ENCODE data around the gene SPP1. TPM values are rescaled to one million over a fixed set of nuclear protein-coding genes. Genes with fewer than 3 reads are reported as not detected.

SPP1 gene
- total RNA-seq, 1 experiment from 2014 or later = not detected

- intact Hi-C loops (cut with micrococcal nuclease) = no loop called here
- no peak overlapping the region for H3K9ac ChIP-seq (ENCODE audit: low read length)
- CTCF ChIA-PET = no interaction called here
Observed at GRCh38 chr4:87931932-87932331, 43.6 kb upstream of the SPP1 start.

GRCh38 chr4:87932718-87933141 is 42.8 kb upstream of the SPP1 start:
- H3F3A ChIP-seq (ENCODE audit: low read length, unreplicated experiment) = no peaks in the 10 kb centered on the region
- H3K27me3 ChIP-seq (ENCODE audit: low read length) = no peaks in the 10 kb centered on the region
- H3K9ac ChIP-seq (ENCODE audit: low read length) = no peak overlapping the region
- no peak for DNase-seq
- BruUV-seq (replicated peaks) = no TSS peak
- H3K4me3 ChIP-seq (ENCODE audit: low read length) = no peak overlapping the region
- intact Hi-C loops (cut with micrococcal nuclease) = no loop called here
- ChIA-PET POLR2A (ENCODE audit: unreplicated experiment) (no interaction called here), CTCF (no interaction called here)
- no peak for TF ChIP-seq CTCF (conservative IDR thresholded peaks at IDR 0.05; ENCODE audit: low read depth, low read length)
- TF ChIP-seq EZH2phosphoT487 (IDR thresholded peaks at IDR 0.05; ENCODE audit: borderline replicate concordance, low read length) = no peak
- no peak for TF ChIP-seq EZH2 (IDR thresholded peaks at IDR 0.05; ENCODE audit: low read length, unreplicated experiment)
- no peaks in the 10 kb centered on the region for H3K9me3 ChIP-seq (ENCODE audit: low read length)
- no peak overlapping the region for H3K27ac ChIP-seq (ENCODE audit: low read length)
- no peak overlapping the region for H3K4me2 ChIP-seq (ENCODE audit: low read length)
- H3K79me2 ChIP-seq (ENCODE audit: low read length) = no peaks in the 10 kb centered on the region
- H3K4me1 ChIP-seq (ENCODE audit: insufficient read depth, low read length) = no peaks in the 10 kb centered on the region
- H2AFZ ChIP-seq (ENCODE audit: low read length) = no peak overlapping the region
- no peaks in the 10 kb centered on the region for H4K20me1 ChIP-seq (ENCODE audit: low read length)
- H3K36me3 ChIP-seq (ENCODE audit: low read depth, low read length) = no peaks in the 10 kb centered on the region
- no peaks in the 10 kb centered on the region for H3K9me2 ChIP-seq (replicated peaks; ENCODE audit: low read length)
- no peak for ATAC-seq

More at GRCh38 chr4:87931932-87932331, 43.6 kb upstream of the SPP1 start:
- POLR2A ChIA-PET (ENCODE audit: unreplicated experiment) = no interaction called here
- no peak overlapping the region for H2AFZ ChIP-seq (ENCODE audit: low read length)
- H3K36me3 ChIP-seq (ENCODE audit: low read depth, low read length) = no peaks in the 10 kb centered on the region
- H3K4me2 ChIP-seq (ENCODE audit: low read length) = no peak overlapping the region
- H3K27ac ChIP-seq (ENCODE audit: low read length) = no peak overlapping the region
- no peak for ATAC-seq
- BruUV-seq (replicated peaks) = no TSS peak
- H3K9me3 ChIP-seq (ENCODE audit: low read length) = no peaks in the 10 kb centered on the region
- no peak for DNase-seq
- H3F3A ChIP-seq (ENCODE audit: low read length, unreplicated experiment) = no peaks in the 10 kb centered on the region
- no peaks in the 10 kb centered on the region for H3K9me2 ChIP-seq (replicated peaks; ENCODE audit: low read length)
- no peaks in the 10 kb centered on the region for H3K79me2 ChIP-seq (ENCODE audit: low read length)
- no peaks in the 10 kb centered on the region for H3K4me1 ChIP-seq (ENCODE audit: insufficient read depth, low read length)
- TF ChIP-seq CTCF (conservative IDR thresholded peaks at IDR 0.05; ENCODE audit: low read depth, low read length) (no peak), EZH2 (IDR thresholded peaks at IDR 0.05; ENCODE audit: low read length, unreplicated experiment) (no peak), EZH2phosphoT487 (IDR thresholded peaks at IDR 0.05; ENCODE audit: borderline replicate concordance, low read length) (no peak)
- no peak overlapping the region for H3K4me3 ChIP-seq (ENCODE audit: low read length)
- 0 out of 2 replicates have a peak, but pooled peaks cover under 1% of the 10 kb centered on the region for H3K27me3 ChIP-seq (ENCODE audit: low read length)
- H4K20me1 ChIP-seq (ENCODE audit: low read length) = no peaks in the 10 kb centered on the region

- DNase-seq = no peak
- Histone ChIP-seq H3K4me3 (ENCODE audit: low read length) (no peak overlapping the region), H2AFZ (ENCODE audit: low read length) (no peak overlapping the region), H3K79me2 (ENCODE audit: low read length) (no peaks in the 10 kb centered on the region), H3F3A (ENCODE audit: low read length, unreplicated experiment) (no peaks in the 10 kb centered on the region), H3K36me3 (ENCODE audit: low read depth, low read length) (no peaks in the 10 kb centered on the region), H3K9me2 (replicated peaks; ENCODE audit: low read length) (no peaks in the 10 kb centered on the region), H3K4me1 (ENCODE audit: insufficient read depth, low read length) (no peaks in the 10 kb centered on the region), H3K27me3 (ENCODE audit: low read length) (no peaks in the 10 kb centered on the region), H3K9ac (ENCODE audit: low read length) (no peak overlapping the region), H3K4me2 (ENCODE audit: low read length) (no peak overlapping the region), H3K9me3 (ENCODE audit: low read length) (no peaks in the 10 kb centered on the region), H4K20me1 (ENCODE audit: low read length) (no peaks in the 10 kb centered on the region), H3K27ac (ENCODE audit: low read length) (no peak overlapping the region)
- no TSS peak for BruUV-seq (replicated peaks)
- no peak for ATAC-seq
- intact Hi-C loops (cut with micrococcal nuclease) = no loop called here
- CTCF ChIA-PET = no interaction called here
- no peak for TF ChIP-seq EZH2 (IDR thresholded peaks at IDR 0.05; ENCODE audit: low read length, unreplicated experiment)
- no peak for TF ChIP-seq CTCF (conservative IDR thresholded peaks at IDR 0.05; ENCODE audit: low read depth, low read length)
- TF ChIP-seq EZH2phosphoT487 (IDR thresholded peaks at IDR 0.05; ENCODE audit: borderline replicate concordance, low read length) = no peak
- POLR2A ChIA-PET (ENCODE audit: unreplicated experiment) = no interaction called here
Observed at GRCh38 chr4:87933337-87933736, 42.2 kb upstream of the SPP1 start.
